HepG2 (cell line): ENCODE results near the gene NRSN2. TPM values are rescaled to one million over a fixed set of nuclear protein-coding genes. Genes with fewer than 3 reads are reported as not detected.

Experiments used
- CREB3 ChIP-seq: sonication (generic); formaldehyde crosslinking; IDR thresholded peaks from 2 replicates; pipeline ENCODE4 v1.5.0; 2020; ENCODE audit warnings: missing genetic modification reagents
- ETS1 ChIP-seq: sonication (generic); formaldehyde crosslinking; IDR thresholded peaks from 2 replicates; pipeline ENCODE4 v1.4.0; 2020; ENCODE audit warnings: missing genetic modification reagents
- HCFC1 ChIP-seq: fragments of 150-350 bp; IDR thresholded peaks from 2 replicates; pipeline ENCODE4 v1.6.1; 2014; ENCODE audit warnings: low read depth, low read length
- JUNB ChIP-seq: sonication (generic); formaldehyde crosslinking; IDR thresholded peaks from 2 replicates; pipeline ENCODE4 v1.8.0; 2022; ENCODE audit warnings: missing genetic modification reagents, mild to moderate bottlenecking, borderline replicate concordance
- MBD4 ChIP-seq: IDR thresholded peaks from 2 replicates; pipeline ENCODE4 v1.6.1; 2012; ENCODE audit warnings: low read length, inconsistent platforms, borderline replicate concordance
- NCOA1 ChIP-seq: sonication (generic); formaldehyde crosslinking; IDR thresholded peaks from 2 replicates; pipeline ENCODE4 v1.9.0; 2021; ENCODE audit warnings: missing genetic modification reagents
- NR2F2 ChIP-seq: IDR thresholded peaks from 2 replicates; pipeline ENCODE4 v1.6.1; 2012; ENCODE audit warnings: low read depth, inconsistent platforms, borderline replicate concordance
- SALL2 ChIP-seq: sonication (generic); formaldehyde crosslinking; IDR thresholded peaks from 2 replicates; pipeline ENCODE4 v1.8.1; 2023; ENCODE audit warnings: mild to moderate bottlenecking, missing genetic modification reagents, inconsistent platforms
- SCMH1 ChIP-seq: sonication (generic); formaldehyde crosslinking; IDR thresholded peaks from 2 replicates; pipeline ENCODE4 v1.9.0; 2021; ENCODE audit warnings: missing genetic modification reagents, mild to moderate bottlenecking, borderline replicate concordance
- XRCC5 ChIP-seq: fragments of 200-400 bp; formaldehyde crosslinking; optimal IDR thresholded peaks from 2 replicates; pipeline ENCODE3; 2017; ENCODE audit warnings: mild to moderate bottlenecking, low read length
- ZFY ChIP-seq: sonication (generic); formaldehyde crosslinking; IDR thresholded peaks from 2 replicates; pipeline ENCODE4 v1.4.0; 2020; ENCODE audit warnings: missing genetic modification reagents
- ZMAT3 ChIP-seq: sonication (generic); formaldehyde crosslinking; conservative IDR thresholded peaks from 2 replicates; pipeline ENCODE4 v1.7.0; 2021; ENCODE audit warnings: missing genetic modification reagents
- ZMAT5 ChIP-seq: sonication (generic); formaldehyde crosslinking; IDR thresholded peaks from 2 replicates; pipeline ENCODE4 v1.5.0; 2020; ENCODE audit warnings: mild to moderate bottlenecking, low read depth, missing genetic modification reagents, borderline replicate concordance
- ZNF350 ChIP-seq: sonication (generic); formaldehyde crosslinking; IDR thresholded peaks from 2 replicates; pipeline ENCODE4 v1.4.0; 2020; ENCODE audit warnings: mild to moderate bottlenecking, low read depth, missing genetic modification reagents, borderline replicate concordance
- ZNF577 ChIP-seq: sonication (generic); formaldehyde crosslinking; IDR thresholded peaks from 2 replicates; pipeline ENCODE4 v1.4.0; 2020; ENCODE audit warnings: mild to moderate bottlenecking, low read depth, missing genetic modification reagents, borderline replicate concordance
- ZNF737 ChIP-seq: sonication (generic); formaldehyde crosslinking; IDR thresholded peaks from 2 replicates; pipeline ENCODE4 v1.5.0; 2020; ENCODE audit warnings: missing genetic modification reagents, mild to moderate bottlenecking, borderline replicate concordance
- ZSCAN30 ChIP-seq: sonication (generic); formaldehyde crosslinking; IDR thresholded peaks from 2 replicates; pipeline ENCODE4 v1.5.0; 2020; ENCODE audit warnings: mild to moderate bottlenecking, missing genetic modification reagents
- polyA plus RNA-seq, 8 experiments: library from polyadenylated mRNA; depleted of rRNA in 3 of 8; stranded (reverse) in 7 of 8; unstranded in 1 of 8; fragments of >200 nt; fragmentation: Illumina TruSeq in 4 of 8; extraction: Trizol in 4 of 8; gene quantifications; 2 replicates each; pipeline versions ENCODE4 v1.2.1 to v1.2.3, GENCODE V29; 2011 to 2016; ENCODE audit warnings: low read depth in 4 of 8, missing spikeins in 1 of 8, mixed read lengths in 1 of 8; ENCODE audit not compliant: insufficient read depth in 1 of 8
- total RNA-seq, 5 experiments: library from RNA; depleted of rRNA; stranded (reverse); fragments of >200 nt; fragmentation: Illumina TruSeq; extraction: Trizol; gene quantifications; 2 replicates each; pipeline ENCODE4 v1.2.3, GENCODE V29; 2016; ENCODE audit warnings: low read depth in 1 of 5
- TF ChIP-seq, protein P1 (sequence below): IDR thresholded peaks from 2 replicates; pipeline ENCODE4 v1.6.1; 2016
- TF ChIP-seq, protein P2 (sequence below): sonication (generic); formaldehyde crosslinking; IDR thresholded peaks from 2 replicates; pipeline ENCODE4 v1.8.0; 2022; ENCODE audit warnings: mild to moderate bottlenecking, missing genetic modification reagents, borderline replicate concordance
- TF ChIP-seq, protein P3 (sequence below): sonication (generic); formaldehyde crosslinking; IDR thresholded peaks from 2 replicates; pipeline ENCODE4 v1.8.0; 2022; ENCODE audit warnings: mild to moderate bottlenecking, missing genetic modification reagents, moderate library complexity
- TF ChIP-seq, protein P4 (sequence below), 2 experiments: sonication (generic) in 1 of 2; formaldehyde crosslinking in 1 of 2; IDR thresholded peaks; 2 replicates each; pipeline versions ENCODE4 v1.4.0 to v1.6.1; 2018 to 2020; ENCODE audit warnings: missing genetic modification reagents in 2 of 2, borderline replicate concordance in 1 of 2, low read depth in 1 of 2, mild to moderate bottlenecking in 1 of 2, missing biosample characterization in 1 of 2

The NRSN2 gene
- total and polyA plus RNA-seq, 2 of the 13 experiments (the other 11 are each of a cell fraction or from before 2014, with no cell fraction given), result 32.3 to 49.4 TPM

DNA sequence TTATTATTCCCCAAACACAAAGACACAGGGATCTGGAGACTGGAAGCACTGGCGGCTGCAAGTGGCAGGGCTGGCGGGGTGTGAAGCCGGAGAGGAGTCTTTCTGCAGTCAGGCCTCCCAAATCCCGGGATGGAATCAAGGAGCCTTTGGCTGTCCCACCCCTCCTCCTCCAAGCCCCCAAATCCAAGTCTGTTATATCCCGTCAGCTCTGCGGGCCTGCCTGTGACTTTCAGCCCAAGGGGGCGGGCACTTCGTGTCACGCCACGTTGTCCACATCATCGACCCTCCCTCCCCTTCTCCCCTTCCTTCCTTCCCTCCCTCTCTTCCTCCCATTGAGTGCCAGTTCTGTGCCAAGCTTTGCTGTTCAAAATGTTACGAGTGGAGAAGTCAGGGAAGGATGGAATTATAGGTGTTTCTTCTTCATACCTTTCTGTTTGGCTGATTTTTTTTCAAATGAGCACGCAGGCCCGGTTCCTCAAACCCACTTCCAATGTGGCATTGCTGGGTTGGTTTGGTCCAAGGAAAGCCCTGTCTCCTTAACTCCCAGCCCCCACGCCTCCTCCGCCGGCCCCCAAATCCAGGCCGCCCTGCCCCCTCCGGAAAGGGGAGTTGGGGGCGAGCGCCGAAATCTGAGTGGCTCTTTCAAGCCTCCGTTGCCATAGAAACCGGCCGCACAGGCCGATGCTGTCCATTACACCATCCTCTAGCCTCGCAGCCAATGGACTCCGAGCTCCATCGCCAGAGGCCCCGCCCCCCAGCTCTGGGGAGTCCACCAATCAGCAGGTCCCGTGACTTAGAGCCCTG, 36.9 kb upstream of the NRSN2 start (continued):
- peak; percentile 70; the same call in 1 of the 2 replicates for TF ChIP-seq ZMAT3
- no peak for TF ChIP-seq ZMAT5 (CRISPR knock-in tag)
- TF ChIP-seq, protein P1, sequence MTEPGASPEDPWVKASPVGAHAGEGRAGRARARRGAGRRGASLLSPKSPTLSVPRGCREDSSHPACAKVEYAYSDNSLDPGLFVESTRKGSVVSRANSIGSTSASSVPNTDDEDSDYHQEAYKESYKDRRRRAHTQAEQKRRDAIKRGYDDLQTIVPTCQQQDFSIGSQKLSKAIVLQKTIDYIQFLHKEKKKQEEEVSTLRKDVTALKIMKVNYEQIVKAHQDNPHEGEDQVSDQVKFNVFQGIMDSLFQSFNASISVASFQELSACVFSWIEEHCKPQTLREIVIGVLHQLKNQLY (CRISPR knock-in tag), result no peak; the same call in 1 of the 2 replicates
- no peak for TF ChIP-seq CREB3
- no peak for TF ChIP-seq ZNF737 (CRISPR knock-in tag)
- no peak for TF ChIP-seq SALL2 (CRISPR knock-in tag)
- TF ChIP-seq ZNF577, result no peak
- TF ChIP-seq, protein P2, sequence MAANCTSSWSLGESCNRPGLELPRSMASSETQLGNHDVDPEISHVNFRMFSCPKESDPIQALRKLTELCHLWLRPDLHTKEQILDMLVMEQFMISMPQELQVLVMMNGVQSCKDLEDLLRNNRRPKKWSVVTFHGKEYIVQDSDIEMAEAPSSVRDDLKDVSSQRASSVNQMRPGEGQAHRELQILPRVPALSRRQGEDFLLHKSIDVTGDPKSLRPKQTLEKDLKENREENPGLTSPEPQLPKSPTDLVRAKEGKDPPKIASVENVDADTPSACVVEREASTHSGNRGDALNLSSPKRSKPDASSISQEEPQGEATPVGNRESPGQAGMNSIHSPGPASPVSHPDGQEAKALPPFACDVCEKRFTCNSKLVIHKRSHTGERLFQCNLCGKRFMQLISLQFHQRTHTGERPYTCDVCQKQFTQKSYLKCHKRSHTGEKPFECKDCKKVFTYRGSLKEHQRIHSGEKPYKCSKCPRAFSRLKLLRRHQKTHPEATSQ (CRISPR knock-in tag), result no peak
- no peak for TF ChIP-seq SCMH1 (CRISPR knock-in tag)
- TF ChIP-seq, protein P3, sequence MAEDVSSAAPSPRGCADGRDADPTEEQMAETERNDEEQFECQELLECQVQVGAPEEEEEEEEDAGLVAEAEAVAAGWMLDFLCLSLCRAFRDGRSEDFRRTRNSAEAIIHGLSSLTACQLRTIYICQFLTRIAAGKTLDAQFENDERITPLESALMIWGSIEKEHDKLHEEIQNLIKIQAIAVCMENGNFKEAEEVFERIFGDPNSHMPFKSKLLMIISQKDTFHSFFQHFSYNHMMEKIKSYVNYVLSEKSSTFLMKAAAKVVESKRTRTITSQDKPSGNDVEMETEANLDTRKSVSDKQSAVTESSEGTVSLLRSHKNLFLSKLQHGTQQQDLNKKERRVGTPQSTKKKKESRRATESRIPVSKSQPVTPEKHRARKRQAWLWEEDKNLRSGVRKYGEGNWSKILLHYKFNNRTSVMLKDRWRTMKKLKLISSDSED (CRISPR knock-in tag), result no peak
- no peak for TF ChIP-seq XRCC5
- no peak; the same call in 1 of the 2 replicates for TF ChIP-seq ZNF350 (CRISPR knock-in tag)
- TF ChIP-seq ETS1 (CRISPR knock-in tag), result no peak
- TF ChIP-seq MBD4, result no peak
- no peak for TF ChIP-seq ZSCAN30 (CRISPR knock-in tag)
- TF ChIP-seq NCOA1 (CRISPR knock-in tag), result no peak
- TF ChIP-seq JUNB, result no peak
- TF ChIP-seq, protein P4, sequence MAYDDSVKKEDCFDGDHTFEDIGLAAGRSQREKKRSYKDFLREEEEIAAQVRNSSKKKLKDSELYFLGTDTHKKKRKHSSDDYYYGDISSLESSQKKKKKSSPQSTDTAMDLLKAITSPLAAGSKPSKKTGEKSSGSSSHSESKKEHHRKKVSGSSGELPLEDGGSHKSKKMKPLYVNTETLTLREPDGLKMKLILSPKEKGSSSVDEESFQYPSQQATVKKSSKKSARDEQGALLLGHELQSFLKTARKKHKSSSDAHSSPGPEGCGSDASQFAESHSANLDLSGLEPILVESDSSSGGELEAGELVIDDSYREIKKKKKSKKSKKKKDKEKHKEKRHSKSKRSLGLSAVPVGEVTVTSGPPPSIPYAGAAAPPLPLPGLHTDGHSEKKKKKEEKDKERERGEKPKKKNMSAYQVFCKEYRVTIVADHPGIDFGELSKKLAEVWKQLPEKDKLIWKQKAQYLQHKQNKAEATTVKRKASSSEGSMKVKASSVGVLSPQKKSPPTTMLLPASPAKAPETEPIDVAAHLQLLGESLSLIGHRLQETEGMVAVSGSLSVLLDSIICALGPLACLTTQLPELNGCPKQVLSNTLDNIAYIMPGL (CRISPR knock-in tag; IDR thresholded peaks at IDR 0.05; ENCODE audit: borderline replicate concordance in 1 of 2, low read depth in 1 of 2), result peak; percentile 41 to 46; a peak in 1 of 4 replicates
- no peak for TF ChIP-seq HCFC1
- TF ChIP-seq ZFY (CRISPR knock-in tag), result peak; percentile 74
- TF ChIP-seq NR2F2, result no peak
